Choroid plexus epithelial cell (primary cell): ENCODE measurements around the gene PLCB2.

ENCODE experiments used
- DNase-seq: peaks from one replicate; pipeline ENCODE4 v3.0.0-alpha.2; 2010; ENCODE audit warnings: low read depth
- H3K4me3 ChIP-seq: 2 replicates; pipeline ENCODE4 v1.5.1; 2011; ENCODE audit warnings: low read depth, mild to moderate bottlenecking, control low read depth, low read length, moderate library complexity
- CTCF ChIP-seq: conservative IDR thresholded peaks from 2 replicates; pipeline ENCODE4 v1.5.1; 2011; ENCODE audit warnings: low read depth, mild to moderate bottlenecking, control low read depth, inconsistent platforms, low read length, moderate library complexity

The PLCB2 gene

GRCh38 chr15:40339621-40339945, 31.8 kb upstream of the PLCB2 start:
- peak; percentile 26 for TF ChIP-seq CTCF
- peak overlapping the region; percentile 54 for H3K4me3 ChIP-seq

GRCh38 chr15:40338921-40339620, 31.3 kb upstream of the PLCB2 start:
- no peak for TF ChIP-seq CTCF
- DNase-seq: peak; percentile 70
- H3K4me3 ChIP-seq: peak overlapping the region; percentile 18

More at GRCh38 chr15:40339621-40339945, 31.8 kb upstream of the PLCB2 start:
- no peak for DNase-seq

- no peak overlapping the region for H3K4me3 ChIP-seq
- peak; percentile 85 for TF ChIP-seq CTCF
- peak; percentile 82 for DNase-seq
These were observed 30.4 kb upstream of the PLCB2 start for GRCh38 chr15:40338041-40338657.

GRCh38 chr15:40337597-40337996, 29.9 kb upstream of the PLCB2 start:
- TF ChIP-seq CTCF: no peak

GRCh38 chr15:40336744-40337122, 29.0 kb upstream of the PLCB2 start:
- no peak overlapping the region for H3K4me3 ChIP-seq
- DNase-seq: no peak
- peak; percentile 14 for TF ChIP-seq CTCF

More at GRCh38 chr15:40337597-40337996, 29.9 kb upstream of the PLCB2 start:
- no peak overlapping the region for H3K4me3 ChIP-seq
- DNase-seq: no peak

GRCh38 chr15:40335938-40336743, 28.4 kb upstream of the PLCB2 start:
- TF ChIP-seq CTCF: no peak
- no peak for DNase-seq
- no peak overlapping the region for H3K4me3 ChIP-seq
